Breast epithelium (tissue), 4 donors: ENCODE measurements around the gene ANKIB1. TPM values are rescaled to one million over a fixed set of nuclear protein-coding genes. Genes with fewer than 3 reads are reported as not detected.

Source experiments
- DNase-seq, 2 donors: peaks; one replicate each; pipeline ENCODE4 v3.0.0-alpha.2; 2019; ENCODE audit warnings: low spot score in 2 of 2
- H3K27ac ChIP-seq, 2 donors: fragments of 200-600 bp; sonication (generic) in 1 of 2; one replicate each; pipeline ENCODE4 v1.5.1; 2016 to 2019; ENCODE audit warnings: mild to moderate bottlenecking in 1 of 2
- H3K27me3 ChIP-seq, 2 donors: fragments of 200-600 bp; sonication (generic) in 1 of 2; one replicate each; pipeline versions ENCODE4 v1.5.1 to v1.6.0; 2017 to 2019; ENCODE audit warnings: control low read depth in 1 of 2, mild to moderate bottlenecking in 1 of 2
- H3K36me3 ChIP-seq: fragments of 200-600 bp; one replicate; pipeline ENCODE4 v1.5.1; 2019
- H3K4me1 ChIP-seq, 2 donors: fragments of 200-600 bp; sonication (generic); one replicate each; pipeline ENCODE4 v1.5.1; 2016 to 2019; ENCODE audit warnings: control low read depth in 1 of 2
- H3K4me3 ChIP-seq, 3 donors: fragments of 200-600 bp; sonication (generic); 1 replicate in 2 of 3; 2 replicates in 1 of 3; pipeline ENCODE4 v1.5.1; 2016 to 2019; ENCODE audit warnings: mild to moderate bottlenecking in 3 of 3, moderate library complexity in 2 of 3
- H3K9me3 ChIP-seq, 2 donors: fragments of 200-600 bp; sonication (generic) in 1 of 2; one replicate each; pipeline ENCODE4 v1.5.1; 2016 to 2019; ENCODE audit warnings: control low read depth in 1 of 2
- CTCF ChIP-seq, 3 donors: fragments of 450-650 bp; IDR thresholded peaks; one replicate each; pipeline ENCODE4 v1.5.1; 2016 to 2017; ENCODE audit warnings: antibody characterized with exemption in 3 of 3, mild to moderate bottlenecking in 3 of 3, moderate library complexity in 3 of 3
- POLR2A ChIP-seq: fragments of 450-650 bp; IDR thresholded peaks from one replicate; pipeline ENCODE4 v1.6.1; 2016; ENCODE audit warnings: antibody characterized with exemption, mild to moderate bottlenecking, moderate library complexity
- POLR2AphosphoS5 ChIP-seq, 3 donors: sonication (generic); formaldehyde crosslinking; IDR thresholded peaks; one replicate each; pipeline ENCODE4 v1.6.1; 2017; ENCODE audit warnings: antibody characterized with exemption in 3 of 3
- intact Hi-C: fragments of 100-400 bp; cut with DNase I; formaldehyde crosslinking; loops from one replicate; pipeline ENCODE4 v1.15.1; 2023; ENCODE audit warnings: low total_unique reads
- total RNA-seq, 3 donors: library from RNA; depleted of rRNA; stranded (reverse); fragments of >200 nt; gene quantifications; one replicate each; pipeline ENCODE4 v1.1.0, GENCODE V29; 2016

ANKIB1 gene
- total RNA-seq, 3 donors from 2014 or later, result 51.8 to 61.3 (median 54.2) TPM

- TF ChIP-seq POLR2A, result no peak
- TF ChIP-seq POLR2AphosphoS5 (IDR thresholded peaks at IDR 0.05), result no peak
- Histone ChIP-seq H3K36me3 (no peaks in the 10 kb centered on the region), H3K4me1 (no peaks in the 10 kb centered on the region), H3K4me3 (no peak overlapping the region), H3K9me3 (no peaks in the 10 kb centered on the region), H3K27me3 (no peaks in the 10 kb centered on the region), H3K27ac (no peak overlapping the region)
- intact Hi-C loops, result no loop called here
- no peak for DNase-seq
Observed at GRCh38 chr7:92412745-92413144, 167.0 kb downstream of the ANKIB1 start.

GRCh38 chr7:92413550-92413949 is 167.8 kb downstream of the ANKIB1 start:
- Histone ChIP-seq H3K36me3 (no peaks in the 10 kb centered on the region), H3K9me3 (no peaks in the 10 kb centered on the region), H3K4me3 (no peak overlapping the region), H3K27ac (no peak overlapping the region), H3K27me3 (no peaks in the 10 kb centered on the region), H3K4me1 (no peaks in the 10 kb centered on the region)
- intact Hi-C loops, result no loop called here
- DNase-seq, result no peak
- TF ChIP-seq POLR2A (no peak), CTCF (IDR thresholded peaks at IDR 0.05) (no peak), POLR2AphosphoS5 (IDR thresholded peaks at IDR 0.05) (no peak)

- H3K27ac ChIP-seq, result no peak overlapping the region
- TF ChIP-seq CTCF (IDR thresholded peaks at IDR 0.05) (no peak), POLR2AphosphoS5 (IDR thresholded peaks at IDR 0.05) (no peak), POLR2A (no peak)
- intact Hi-C loops, result no loop called here
- no peak for DNase-seq
- no peak overlapping the region for H3K4me3 ChIP-seq
- H3K4me1 ChIP-seq, result no peaks in the 10 kb centered on the region
- H3K36me3 ChIP-seq, result no peaks in the 10 kb centered on the region
- H3K9me3 ChIP-seq, result no peaks in the 10 kb centered on the region
- H3K27me3 ChIP-seq, result no peaks in the 10 kb centered on the region
Observed at GRCh38 chr7:92415225-92415624, 169.5 kb downstream of the ANKIB1 start.

GRCh38 chr7:92417913-92418312 is 172.1 kb downstream of the ANKIB1 start:
- intact Hi-C loops, result no loop called here
- Histone ChIP-seq H3K4me1 (no peaks in the 10 kb centered on the region), H3K9me3 (no peaks in the 10 kb centered on the region), H3K27me3 (no peaks in the 10 kb centered on the region), H3K27ac (no peak overlapping the region), H3K36me3 (no peaks in the 10 kb centered on the region), H3K4me3 (no peak overlapping the region)
- TF ChIP-seq POLR2A (no peak), POLR2AphosphoS5 (IDR thresholded peaks at IDR 0.05) (no peak), CTCF (IDR thresholded peaks at IDR 0.05) (no peak)
- DNase-seq, result no peak

GRCh38 chr7:92421676-92422435 is 176.1 kb downstream of the ANKIB1 start:
- Histone ChIP-seq H3K9me3 (no peaks in the 10 kb centered on the region), H3K36me3 (no peaks in the 10 kb centered on the region), H3K4me3 (no peak overlapping the region), H3K4me1 (no peaks in the 10 kb centered on the region), H3K27ac (no peak overlapping the region), H3K27me3 (peaks cover 0 to 4% of the 10 kb centered on the region in 2 donors)
- TF ChIP-seq POLR2AphosphoS5 (IDR thresholded peaks at IDR 0.05) (no peak), CTCF (IDR thresholded peaks at IDR 0.05) (no peak), POLR2A (no peak)
- intact Hi-C loops, result no loop called here
- DNase-seq, result no peak
